CD4-positive, alpha-beta T cell treated with Interleukin-15 for 4 hours (primary cell): ENCODE results near the gene SHH.
"Not testable (repeated sequence)": the region's sequence is repeated elsewhere in the genome, so short reads cannot be mapped to it uniquely, and the experiment has no call there.

Experiments
- DNase-seq: peaks from one replicate; pipeline ENCODE4 v3.0.0-alpha.2; 2020; ENCODE audit warnings: low spot score

SHH gene

GRCh38 chr7:155819186-155819585 lies 6.9 kb upstream of the SHH start:
- no peak for DNase-seq

- no peak for DNase-seq
These were observed 6.5 kb upstream of the SHH start for GRCh38 chr7:155818820-155819168.

GRCh38 chr7:155818154-155818819 lies 6.0 kb upstream of the SHH start:
- DNase-seq = no peak

GRCh38 chr7:155817515-155817914 lies 5.3 kb upstream of the SHH start:
- not testable (repeated sequence) for DNase-seq

- DNase-seq = no peak
These were observed 4.7 kb upstream of the SHH start for GRCh38 chr7:155816996-155817395.

- no peak for DNase-seq
These were observed 3.9 kb upstream of the SHH start for GRCh38 chr7:155816192-155816508.

- DNase-seq = peak; percentile 35
These were observed 3.3 kb upstream of the SHH start for GRCh38 chr7:155815332-155816191.

- DNase-seq = no peak
These were observed 2.3 kb upstream of the SHH start for GRCh38 chr7:155814316-155815276.

- no peak for DNase-seq
These were observed 1.5 kb upstream of the SHH start for GRCh38 chr7:155813546-155814315.

- DNase-seq = no peak
These were observed 862 bp upstream of the SHH start for GRCh38 chr7:155813125-155813524.

GRCh38 chr7:155811560-155811894 lies 736 bp downstream of the SHH start:
- no peak for DNase-seq

GRCh38 chr7:155810770-155811559 lies 1.3 kb downstream of the SHH start:
- DNase-seq = no peak

- DNase-seq = no peak
These were observed 2.1 kb downstream of the SHH start for GRCh38 chr7:155809947-155810769.

GRCh38 chr7:155809332-155809946 lies 2.8 kb downstream of the SHH start:
- no peak for DNase-seq

GRCh38 chr7:155808549-155809331 lies 3.5 kb downstream of the SHH start:
- no peak for DNase-seq

GRCh38 chr7:155807789-155808548 lies 4.3 kb downstream of the SHH start:
- DNase-seq = no peak

GRCh38 chr7:155807065-155807671 lies 5.1 kb downstream of the SHH start:
- DNase-seq = no peak
